Measurements from ENCODE around the gene ARSG. TPM values are rescaled to one million over a fixed set of nuclear protein-coding genes. Genes with fewer than 3 reads are reported as not detected.
A peak's percentile ranks its signal among the peaks of the same experiment; 100 is the strongest.

The ARSG gene
- total and polyA plus RNA-seq, 9 of the 15 experiments (the other 6 are each of a cell fraction or from before 2014, with no cell fraction given), result 1.0 to 5.6 (median 1.8) TPM

- TF ChIP-seq, protein P1, sequence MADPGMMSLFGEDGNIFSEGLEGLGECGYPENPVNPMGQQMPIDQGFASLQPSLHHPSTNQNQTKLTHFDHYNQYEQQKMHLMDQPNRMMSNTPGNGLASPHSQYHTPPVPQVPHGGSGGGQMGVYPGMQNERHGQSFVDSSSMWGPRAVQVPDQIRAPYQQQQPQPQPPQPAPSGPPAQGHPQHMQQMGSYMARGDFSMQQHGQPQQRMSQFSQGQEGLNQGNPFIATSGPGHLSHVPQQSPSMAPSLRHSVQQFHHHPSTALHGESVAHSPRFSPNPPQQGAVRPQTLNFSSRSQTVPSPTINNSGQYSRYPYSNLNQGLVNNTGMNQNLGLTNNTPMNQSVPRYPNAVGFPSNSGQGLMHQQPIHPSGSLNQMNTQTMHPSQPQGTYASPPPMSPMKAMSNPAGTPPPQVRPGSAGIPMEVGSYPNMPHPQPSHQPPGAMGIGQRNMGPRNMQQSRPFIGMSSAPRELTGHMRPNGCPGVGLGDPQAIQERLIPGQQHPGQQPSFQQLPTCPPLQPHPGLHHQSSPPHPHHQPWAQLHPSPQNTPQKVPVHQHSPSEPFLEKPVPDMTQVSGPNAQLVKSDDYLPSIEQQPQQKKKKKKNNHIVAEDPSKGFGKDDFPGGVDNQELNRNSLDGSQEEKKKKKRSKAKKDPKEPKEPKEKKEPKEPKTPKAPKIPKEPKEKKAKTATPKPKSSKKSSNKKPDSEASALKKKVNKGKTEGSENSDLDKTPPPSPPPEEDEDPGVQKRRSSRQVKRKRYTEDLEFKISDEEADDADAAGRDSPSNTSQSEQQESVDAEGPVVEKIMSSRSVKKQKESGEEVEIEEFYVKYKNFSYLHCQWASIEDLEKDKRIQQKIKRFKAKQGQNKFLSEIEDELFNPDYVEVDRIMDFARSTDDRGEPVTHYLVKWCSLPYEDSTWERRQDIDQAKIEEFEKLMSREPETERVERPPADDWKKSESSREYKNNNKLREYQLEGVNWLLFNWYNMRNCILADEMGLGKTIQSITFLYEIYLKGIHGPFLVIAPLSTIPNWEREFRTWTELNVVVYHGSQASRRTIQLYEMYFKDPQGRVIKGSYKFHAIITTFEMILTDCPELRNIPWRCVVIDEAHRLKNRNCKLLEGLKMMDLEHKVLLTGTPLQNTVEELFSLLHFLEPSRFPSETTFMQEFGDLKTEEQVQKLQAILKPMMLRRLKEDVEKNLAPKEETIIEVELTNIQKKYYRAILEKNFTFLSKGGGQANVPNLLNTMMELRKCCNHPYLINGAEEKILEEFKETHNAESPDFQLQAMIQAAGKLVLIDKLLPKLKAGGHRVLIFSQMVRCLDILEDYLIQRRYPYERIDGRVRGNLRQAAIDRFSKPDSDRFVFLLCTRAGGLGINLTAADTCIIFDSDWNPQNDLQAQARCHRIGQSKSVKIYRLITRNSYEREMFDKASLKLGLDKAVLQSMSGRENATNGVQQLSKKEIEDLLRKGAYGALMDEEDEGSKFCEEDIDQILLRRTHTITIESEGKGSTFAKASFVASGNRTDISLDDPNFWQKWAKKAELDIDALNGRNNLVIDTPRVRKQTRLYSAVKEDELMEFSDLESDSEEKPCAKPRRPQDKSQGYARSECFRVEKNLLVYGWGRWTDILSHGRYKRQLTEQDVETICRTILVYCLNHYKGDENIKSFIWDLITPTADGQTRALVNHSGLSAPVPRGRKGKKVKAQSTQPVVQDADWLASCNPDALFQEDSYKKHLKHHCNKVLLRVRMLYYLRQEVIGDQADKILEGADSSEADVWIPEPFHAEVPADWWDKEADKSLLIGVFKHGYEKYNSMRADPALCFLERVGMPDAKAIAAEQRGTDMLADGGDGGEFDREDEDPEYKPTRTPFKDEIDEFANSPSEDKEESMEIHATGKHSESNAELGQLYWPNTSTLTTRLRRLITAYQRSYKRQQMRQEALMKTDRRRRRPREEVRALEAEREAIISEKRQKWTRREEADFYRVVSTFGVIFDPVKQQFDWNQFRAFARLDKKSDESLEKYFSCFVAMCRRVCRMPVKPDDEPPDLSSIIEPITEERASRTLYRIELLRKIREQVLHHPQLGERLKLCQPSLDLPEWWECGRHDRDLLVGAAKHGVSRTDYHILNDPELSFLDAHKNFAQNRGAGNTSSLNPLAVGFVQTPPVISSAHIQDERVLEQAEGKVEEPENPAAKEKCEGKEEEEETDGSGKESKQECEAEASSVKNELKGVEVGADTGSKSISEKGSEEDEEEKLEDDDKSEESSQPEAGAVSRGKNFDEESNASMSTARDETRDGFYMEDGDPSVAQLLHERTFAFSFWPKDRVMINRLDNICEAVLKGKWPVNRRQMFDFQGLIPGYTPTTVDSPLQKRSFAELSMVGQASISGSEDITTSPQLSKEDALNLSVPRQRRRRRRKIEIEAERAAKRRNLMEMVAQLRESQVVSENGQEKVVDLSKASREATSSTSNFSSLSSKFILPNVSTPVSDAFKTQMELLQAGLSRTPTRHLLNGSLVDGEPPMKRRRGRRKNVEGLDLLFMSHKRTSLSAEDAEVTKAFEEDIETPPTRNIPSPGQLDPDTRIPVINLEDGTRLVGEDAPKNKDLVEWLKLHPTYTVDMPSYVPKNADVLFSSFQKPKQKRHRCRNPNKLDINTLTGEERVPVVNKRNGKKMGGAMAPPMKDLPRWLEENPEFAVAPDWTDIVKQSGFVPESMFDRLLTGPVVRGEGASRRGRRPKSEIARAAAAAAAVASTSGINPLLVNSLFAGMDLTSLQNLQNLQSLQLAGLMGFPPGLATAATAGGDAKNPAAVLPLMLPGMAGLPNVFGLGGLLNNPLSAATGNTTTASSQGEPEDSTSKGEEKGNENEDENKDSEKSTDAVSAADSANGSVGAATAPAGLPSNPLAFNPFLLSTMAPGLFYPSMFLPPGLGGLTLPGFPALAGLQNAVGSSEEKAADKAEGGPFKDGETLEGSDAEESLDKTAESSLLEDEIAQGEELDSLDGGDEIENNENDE (IDR thresholded peaks at IDR 0.05; ENCODE audit: low read depth, low read length), result no peak
- TF ChIP-seq ZNF175 (CRISPR knock-in tag; IDR thresholded peaks at IDR 0.05; ENCODE audit: low read depth), result 0 out of 2 replicates have a peak, but pooled peaks have one; percentile 11
- TF ChIP-seq ZBTB1 (CRISPR knock-in tag; IDR thresholded peaks at IDR 0.05; ENCODE audit: borderline replicate concordance, low read depth), result no peak
- TF ChIP-seq KDM5B (IDR thresholded peaks at IDR 0.05; ENCODE audit: insufficient replicate concordance, low read depth, low read length), result no peak
- no peak for TF ChIP-seq GTF2F1 (IDR thresholded peaks at IDR 0.05; ENCODE audit: low read depth, low read length)
- no peak for TF ChIP-seq ZNF436 (CRISPR knock-in tag; IDR thresholded peaks at IDR 0.05)
- TF ChIP-seq, protein P2, sequence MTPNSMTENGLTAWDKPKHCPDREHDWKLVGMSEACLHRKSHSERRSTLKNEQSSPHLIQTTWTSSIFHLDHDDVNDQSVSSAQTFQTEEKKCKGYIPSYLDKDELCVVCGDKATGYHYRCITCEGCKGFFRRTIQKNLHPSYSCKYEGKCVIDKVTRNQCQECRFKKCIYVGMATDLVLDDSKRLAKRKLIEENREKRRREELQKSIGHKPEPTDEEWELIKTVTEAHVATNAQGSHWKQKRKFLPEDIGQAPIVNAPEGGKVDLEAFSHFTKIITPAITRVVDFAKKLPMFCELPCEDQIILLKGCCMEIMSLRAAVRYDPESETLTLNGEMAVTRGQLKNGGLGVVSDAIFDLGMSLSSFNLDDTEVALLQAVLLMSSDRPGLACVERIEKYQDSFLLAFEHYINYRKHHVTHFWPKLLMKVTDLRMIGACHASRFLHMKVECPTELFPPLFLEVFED (CRISPR knock-in tag; conservative IDR thresholded peaks at IDR 0.05), result no peak
- peak; percentile 5; the same call in 1 of the 2 replicates for TF ChIP-seq ZNF239 (CRISPR knock-in tag; IDR thresholded peaks at IDR 0.05)
- TF ChIP-seq, protein P3, sequence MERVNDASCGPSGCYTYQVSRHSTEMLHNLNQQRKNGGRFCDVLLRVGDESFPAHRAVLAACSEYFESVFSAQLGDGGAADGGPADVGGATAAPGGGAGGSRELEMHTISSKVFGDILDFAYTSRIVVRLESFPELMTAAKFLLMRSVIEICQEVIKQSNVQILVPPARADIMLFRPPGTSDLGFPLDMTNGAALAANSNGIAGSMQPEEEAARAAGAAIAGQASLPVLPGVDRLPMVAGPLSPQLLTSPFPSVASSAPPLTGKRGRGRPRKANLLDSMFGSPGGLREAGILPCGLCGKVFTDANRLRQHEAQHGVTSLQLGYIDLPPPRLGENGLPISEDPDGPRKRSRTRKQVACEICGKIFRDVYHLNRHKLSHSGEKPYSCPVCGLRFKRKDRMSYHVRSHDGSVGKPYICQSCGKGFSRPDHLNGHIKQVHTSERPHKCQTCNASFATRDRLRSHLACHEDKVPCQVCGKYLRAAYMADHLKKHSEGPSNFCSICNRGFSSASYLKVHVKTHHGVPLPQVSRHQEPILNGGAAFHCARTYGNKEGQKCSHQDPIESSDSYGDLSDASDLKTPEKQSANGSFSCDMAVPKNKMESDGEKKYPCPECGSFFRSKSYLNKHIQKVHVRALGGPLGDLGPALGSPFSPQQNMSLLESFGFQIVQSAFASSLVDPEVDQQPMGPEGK (CRISPR knock-in tag; IDR thresholded peaks at IDR 0.05; ENCODE audit: borderline replicate concordance), result no peak
- TF ChIP-seq, protein P4, sequence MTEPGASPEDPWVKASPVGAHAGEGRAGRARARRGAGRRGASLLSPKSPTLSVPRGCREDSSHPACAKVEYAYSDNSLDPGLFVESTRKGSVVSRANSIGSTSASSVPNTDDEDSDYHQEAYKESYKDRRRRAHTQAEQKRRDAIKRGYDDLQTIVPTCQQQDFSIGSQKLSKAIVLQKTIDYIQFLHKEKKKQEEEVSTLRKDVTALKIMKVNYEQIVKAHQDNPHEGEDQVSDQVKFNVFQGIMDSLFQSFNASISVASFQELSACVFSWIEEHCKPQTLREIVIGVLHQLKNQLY (CRISPR knock-in tag; conservative IDR thresholded peaks at IDR 0.05), result no peak
- 0 out of 2 replicates have a peak, but pooled peaks have one; percentile 22 for TF ChIP-seq CXXC5 (CRISPR knock-in tag; IDR thresholded peaks at IDR 0.05)
These were observed 168.9 kb downstream of the ARSG start (continued) for GRCh38 chr17:68460146-68460545.
